HG02973 (cell line): ENCODE data around the gene SLC6A3.

Experiments
- ATAC-seq: cut with Tn5 transposase; IDR thresholded peaks from one replicate; pipeline ENCODE4 v1.9.1; 2021; ENCODE audit warnings: moderate library complexity; ENCODE audit not compliant: unreplicated experiment

The SLC6A3 gene

GRCh38 chr5:1409381-1410110 lies 35.7 kb downstream of the SLC6A3 start:
- ATAC-seq, result no peak

- ATAC-seq, result no peak
Observed at GRCh38 chr5:1406681-1407640, 38.3 kb downstream of the SLC6A3 start.

- no peak for ATAC-seq
Observed at GRCh38 chr5:1405539-1406530, 39.4 kb downstream of the SLC6A3 start.

GRCh38 chr5:1405121-1405520 lies 40.1 kb downstream of the SLC6A3 start:
- ATAC-seq, result no peak

- no peak for ATAC-seq
Observed at GRCh38 chr5:1404062-1404461, 41.2 kb downstream of the SLC6A3 start.

GRCh38 chr5:1402611-1403255 lies 42.5 kb downstream of the SLC6A3 start:
- ATAC-seq, result no peak

GRCh38 chr5:1401536-1402138 lies 43.6 kb downstream of the SLC6A3 start:
- no peak for ATAC-seq

- no peak for ATAC-seq
Observed at GRCh38 chr5:1400936-1401335, 44.3 kb downstream of the SLC6A3 start.

- no peak for ATAC-seq
Observed at GRCh38 chr5:1400211-1400855, 44.9 kb downstream of the SLC6A3 start.

- ATAC-seq, result no peak
Observed at GRCh38 chr5:1399737-1400136, 45.5 kb downstream of the SLC6A3 start.

GRCh38 chr5:1396293-1396816 lies 48.9 kb downstream of the SLC6A3 start:
- no peak for ATAC-seq

- no peak for ATAC-seq
Observed at GRCh38 chr5:1394881-1395860, 50.1 kb downstream of the SLC6A3 start.

GRCh38 chr5:1393571-1394501 lies 51.4 kb downstream of the SLC6A3 start:
- ATAC-seq, result no peak

- ATAC-seq, result no peak
Observed at GRCh38 chr5:1392801-1393565, 52.3 kb downstream of the SLC6A3 start.

- no peak for ATAC-seq
Observed at GRCh38 chr5:1392261-1392660, 53.0 kb downstream of the SLC6A3 start.

GRCh38 chr5:1391691-1392090 lies 53.5 kb downstream of the SLC6A3 start:
- ATAC-seq, result no peak
